Measurements from ENCODE around the gene QRSL1. TPM values are rescaled to one million over a fixed set of nuclear protein-coding genes. Genes with fewer than 3 reads are reported as not detected.

Gene QRSL1
- total and polyA plus RNA-seq, 9 of the 15 experiments (the other 6 are each of a cell fraction or from before 2014, with no cell fraction given): 14.6 to 31.5 (median 23.0) TPM

GRCh38 chr6:106629103-106629858 lies at the start of gene QRSL1, which contains the start of gene RTN4IP1 (continued):
- TF ChIP-seq ZBTB40 (IDR thresholded peaks at IDR 0.05) (peak; percentile 29; the same call in 1 of the 2 replicates), ZBTB40 (CRISPR knock-in tag; IDR thresholded peaks at IDR 0.05) (no peak), DPF2 (IDR thresholded peaks at IDR 0.05) (no peak), IRF2 (CRISPR knock-in tag; IDR thresholded peaks at IDR 0.05) (no peak), NCOR1 (IDR thresholded peaks at IDR 0.05) (no peak), ZNF12 (CRISPR knock-in tag; IDR thresholded peaks at IDR 0.05) (0 out of 2 replicates have a peak, but pooled peaks have one; percentile 37), IRF1 (CRISPR knock-in tag; IDR thresholded peaks at IDR 0.05; ENCODE audit: borderline replicate concordance) (no peak), ZFX (CRISPR knock-in tag; IDR thresholded peaks at IDR 0.05) (peak; percentile 97), PBX2 (CRISPR knock-in tag; IDR thresholded peaks at IDR 0.05; ENCODE audit: low read depth) (no peak), PBX2 (tag; conservative IDR thresholded peaks at IDR 0.05; ENCODE audit: low read depth) (no peak), ZNF121 (CRISPR knock-in tag; conservative IDR thresholded peaks at IDR 0.05) (no peak), ZNF76 (CRISPR knock-in tag; IDR thresholded peaks at IDR 0.05; ENCODE audit: borderline replicate concordance) (no peak), POLR2B (IDR thresholded peaks at IDR 0.05; ENCODE audit: low read depth, partially characterized antibody) (peak; percentile 40), HCFC1 (IDR thresholded peaks at IDR 0.05; ENCODE audit: low read depth, low read length) (peak; percentile 80)

All from K562 (cell line).